Endothelial cell of umbilical vein (primary cell): ENCODE data around the gene MAP3K4.

Experiments used
- CTCF ChIP-seq, 2 donors: IDR thresholded peaks; 1 replicate in 1 of 2; 2 replicates in 1 of 2; pipeline ENCODE4 v1.5.1; 2011; ENCODE audit warnings: low read length in 2 of 2, mild to moderate bottlenecking in 2 of 2, moderate library complexity in 2 of 2, control low read depth in 1 of 2, inconsistent platforms in 1 of 2, low read depth in 1 of 2; ENCODE audit not compliant: insufficient read depth in 1 of 2; ENCODE audit errors: extremely low read depth in 1 of 2
- EZH2 ChIP-seq: IDR thresholded peaks from 2 replicates; pipeline ENCODE4 v1.6.1; 2012; ENCODE audit warnings: borderline replicate concordance, low read depth, mild to moderate bottlenecking, moderate library complexity, low read length, inconsistent platforms; ENCODE audit not compliant: severe bottlenecking
- FOS ChIP-seq: IDR thresholded peaks from 2 replicates; pipeline ENCODE4 v1.6.1; 2011; ENCODE audit warnings: mild to moderate bottlenecking, low read length, moderate library complexity, borderline replicate concordance; ENCODE audit not compliant: insufficient read depth
- MAX ChIP-seq: IDR thresholded peaks from 2 replicates; pipeline ENCODE4 v1.6.1; 2011; ENCODE audit not compliant: insufficient read depth, insufficient read length
- MYC ChIP-seq: IDR thresholded peaks from one replicate; pipeline ENCODE4 v1.6.1; 2011; ENCODE audit warnings: mild to moderate bottlenecking, low read depth, low read length
- POLR2A ChIP-seq: IDR thresholded peaks from 2 replicates; pipeline ENCODE4 v1.6.1; 2012; ENCODE audit warnings: low read depth, mild to moderate bottlenecking, control low read depth, low read length
- POLR2AphosphoS5 ChIP-seq: IDR thresholded peaks from 2 replicates; pipeline ENCODE4 v1.6.1; 2012; ENCODE audit warnings: low read depth, mild to moderate bottlenecking, control low read depth, low read length, moderate library complexity; ENCODE audit not compliant: insufficient read depth

- TF ChIP-seq POLR2A (no peak), CTCF (IDR thresholded peaks at IDR 0.05; ENCODE audit: extremely low read depth in 1 of 2, insufficient read depth in 1 of 2, low read depth in 1 of 2, low read length in 2 of 2) (no peak), POLR2AphosphoS5 (no peak), EZH2 (no peak), MYC (no peak), MAX (no peak), FOS (no peak)
Measured at GRCh38 chr6:161035981-161036263, 44.4 kb downstream of the MAP3K4 start.
